GM06990 (cell line): ENCODE results near the gene ZNF576.
A peak's percentile ranks its signal among the peaks of the same experiment; 100 is the strongest.
"Not testable (repeated sequence)": the region's sequence is repeated elsewhere in the genome, so short reads cannot be mapped to it uniquely, and the experiment has no call there.

Experiments used
- DNase-seq: peaks from one replicate; pipeline ENCODE4 v3.0.0-alpha.2; 2011; ENCODE audit not compliant: insufficient read length; ENCODE audit errors: extremely low read depth
- H3K27me3 ChIP-seq: replicated peaks from 2 replicates; pipeline ENCODE4 v1.6.0; 2011; ENCODE audit warnings: low read length; ENCODE audit not compliant: control insufficient read depth, insufficient read depth
- H3K36me3 ChIP-seq: 2 replicates; pipeline ENCODE4 v1.5.1; 2011; ENCODE audit warnings: low read length; ENCODE audit not compliant: control insufficient read depth, insufficient read depth
- H3K4me3 ChIP-seq: replicated peaks from 2 replicates; pipeline ENCODE4 v1.5.1; 2011; ENCODE audit warnings: low read depth, mild to moderate bottlenecking, control low read depth, low read length
- CTCF ChIP-seq: IDR thresholded peaks from 2 replicates; pipeline ENCODE4 v1.5.1; 2011; ENCODE audit warnings: low read length, control low read depth, mild to moderate bottlenecking, inconsistent platforms; ENCODE audit not compliant: insufficient read depth, poor library complexity, severe bottlenecking

The ZNF576 gene

GRCh38 chr19:43595999-43596841 lies at the start of gene ZNF576, which contains the start of gene IRGQ:
ZNF576 (plus strand) TSS chr19:43596595; CDS start chr19:43597109, 514 bp downstream.
IRGQ (minus strand) TSS chr19:43596134; CDS start chr19:43595338, 796 bp downstream.
- peak; percentile 1 for TF ChIP-seq CTCF
- peak within 1 kb of the TSS; percentile 93 for H3K4me3 ChIP-seq
- peak; percentile 98 for DNase-seq
- peaks cover 19% of the 10 kb centered on the region for H3K36me3 ChIP-seq
- no peaks in the 10 kb centered on the region for H3K27me3 ChIP-seq

GRCh38 chr19:43547926-43548325 lies 48.5 kb upstream of the ZNF576 start:
- H3K4me3 ChIP-seq, H3K27me3 ChIP-seq, DNase-seq: not testable (repeated sequence)
- H3K36me3 ChIP-seq = peaks cover 26% of the 10 kb centered on the region

GRCh38 chr19:43548706-43549105 lies 47.7 kb upstream of the ZNF576 start:
- TF ChIP-seq CTCF = no peak
- Histone ChIP-seq H3K36me3 (peaks cover 27% of the 10 kb centered on the region), H3K27me3 (no peaks in the 10 kb centered on the region), H3K4me3 (no peak overlapping the region)
- DNase-seq = no peak

- peaks cover 31% of the 10 kb centered on the region for H3K36me3 ChIP-seq
These were observed 44.8 kb upstream of the ZNF576 start for GRCh38 chr19:43551399-43552197.

GRCh38 chr19:43552198-43552450 lies 44.3 kb upstream of the ZNF576 start:
- peaks cover 31% of the 10 kb centered on the region for H3K36me3 ChIP-seq
- no peak for TF ChIP-seq CTCF
- H3K27me3 ChIP-seq = no peaks in the 10 kb centered on the region
- no peak overlapping the region for H3K4me3 ChIP-seq
- no peak for DNase-seq

More at GRCh38 chr19:43551399-43552197, 44.8 kb upstream of the ZNF576 start:
- no peak overlapping the region for H3K4me3 ChIP-seq
- DNase-seq = no peak
- no peak for TF ChIP-seq CTCF
- H3K27me3 ChIP-seq = no peaks in the 10 kb centered on the region

GRCh38 chr19:43552616-43553015 lies 43.8 kb upstream of the ZNF576 start:
- no peaks in the 10 kb centered on the region for H3K27me3 ChIP-seq
- no peak for TF ChIP-seq CTCF
- no peak overlapping the region for H3K4me3 ChIP-seq
- DNase-seq = no peak
- H3K36me3 ChIP-seq = peaks cover 31% of the 10 kb centered on the region
